GM23338 (cell line): ENCODE data around the gene GALNT1. TPM values are rescaled to one million over a fixed set of nuclear protein-coding genes. Genes with fewer than 3 reads are reported as not detected.

Experiments used
- ATAC-seq: fragments of 200-7000 bp; cut with Tn5 transposase; 3 replicates; pipeline ENCODE4 v1.9.1; 2020
- DNase-seq: peaks from one replicate; pipeline ENCODE4 v3.0.0-alpha.2; 2015; ENCODE audit warnings: low spot score
- H2AFZ ChIP-seq: fragments of 200-600 bp; sonication (generic); 2 replicates; pipeline ENCODE4 v1.8.0; 2016; ENCODE audit warnings: antibody characterized with exemption, mild to moderate bottlenecking, moderate library complexity
- H3F3A ChIP-seq: fragments of 200-600 bp; sonication (generic); replicated peaks from 2 replicates; pipeline ENCODE4 v1.8.0; 2017; ENCODE audit warnings: antibody characterized with exemption, mixed run types, low read depth
- H3K27ac ChIP-seq: fragments of 200-600 bp; sonication (generic); 2 replicates; pipeline ENCODE4 v1.6.1; 2016; ENCODE audit warnings: low read depth
- H3K27me3 ChIP-seq: fragments of 200-600 bp; sonication (generic); 2 replicates; pipeline ENCODE4 v1.8.0; 2016; ENCODE audit warnings: mild to moderate bottlenecking, mixed run types, moderate library complexity; ENCODE audit not compliant: insufficient read depth
- H3K36me3 ChIP-seq: fragments of 200-600 bp; sonication (generic); 2 replicates; pipeline ENCODE4 v1.8.0; 2016; ENCODE audit warnings: mild to moderate bottlenecking; ENCODE audit not compliant: insufficient read depth
- H3K4me1 ChIP-seq: fragments of 200-600 bp; sonication (generic); 2 replicates; pipeline ENCODE4 v1.8.0; 2016; ENCODE audit warnings: mild to moderate bottlenecking, moderate library complexity; ENCODE audit not compliant: insufficient read depth
- H3K4me2 ChIP-seq: fragments of 200-600 bp; sonication (generic); 2 replicates; pipeline ENCODE4 v1.7.1; 2017; ENCODE audit warnings: mixed run types
- H3K4me3 ChIP-seq: fragments of 200-600 bp; sonication (generic); 2 replicates; pipeline ENCODE4 v1.6.1; 2016; ENCODE audit warnings: mixed run types
- H3K79me2 ChIP-seq: fragments of 200-600 bp; sonication (generic); replicated peaks from 2 replicates; pipeline ENCODE4 v1.8.0; 2017; ENCODE audit warnings: mild to moderate bottlenecking; ENCODE audit not compliant: insufficient read depth
- H3K9me2 ChIP-seq: fragments of 200-600 bp; sonication (generic); 2 replicates; pipeline ENCODE4 v1.8.0; 2017; ENCODE audit not compliant: insufficient read depth
- H4K20me1 ChIP-seq: fragments of 200-600 bp; sonication (generic); replicated peaks from 2 replicates; pipeline ENCODE4 v1.8.0; 2017; ENCODE audit warnings: mild to moderate bottlenecking; ENCODE audit not compliant: insufficient read depth
- H3K27ac Mint-ChIP-seq: 2 replicates; pipeline ENCODE4 v1.8.0; 2020; ENCODE audit warnings: inconsistent platforms, mild to moderate bottlenecking, moderate library complexity, mixed read lengths
- H3K27me3 Mint-ChIP-seq: 3 replicates; pipeline ENCODE4 v1.8.0; 2022; ENCODE audit warnings: low read depth, mild to moderate bottlenecking, moderate library complexity, mixed read lengths, inconsistent platforms; ENCODE audit not compliant: insufficient read depth, poor library complexity
- H3K36me3 Mint-ChIP-seq: 3 replicates; pipeline ENCODE4 v1.8.0; 2021; ENCODE audit warnings: low read depth, mild to moderate bottlenecking, inconsistent platforms, moderate library complexity, mixed read lengths
- H3K4me1 Mint-ChIP-seq: 3 replicates; pipeline ENCODE4 v1.8.0; 2020; ENCODE audit warnings: mild to moderate bottlenecking, inconsistent platforms, mixed read lengths
- H3K4me3 Mint-ChIP-seq: 3 replicates; pipeline ENCODE4 v1.8.0; 2021; ENCODE audit warnings: moderate library complexity, mild to moderate bottlenecking, inconsistent platforms, mixed read lengths
- H3K9me3 Mint-ChIP-seq: 3 replicates; pipeline ENCODE4 v1.8.0; 2020; ENCODE audit warnings: moderate library complexity, mild to moderate bottlenecking, inconsistent platforms, mixed read lengths
- CREB1 ChIP-seq: fragments of 250-450 bp; sonication (Bioruptor Pico); IDR thresholded peaks from 2 replicates; pipeline ENCODE4 v1.5.0; 2020; ENCODE audit warnings: low read depth, mild to moderate bottlenecking, moderate library complexity
- EZH2 ChIP-seq: fragments of 200-600 bp; sonication (generic); IDR thresholded peaks from one replicate; pipeline ENCODE4 v1.8.0; 2017; ENCODE audit warnings: antibody characterized with exemption, mild to moderate bottlenecking, low read depth; ENCODE audit not compliant: unreplicated experiment
- EZH2phosphoT487 ChIP-seq: fragments of 200-600 bp; sonication (generic); IDR thresholded peaks from one replicate; pipeline ENCODE4 v1.8.1; 2018; ENCODE audit warnings: antibody characterized with exemption; ENCODE audit not compliant: unreplicated experiment
- JUNB ChIP-seq: IDR thresholded peaks from one replicate; pipeline ENCODE4 v1.6.1; 2016; ENCODE audit warnings: antibody characterized with exemption; ENCODE audit not compliant: unreplicated experiment
- NANOG ChIP-seq: IDR thresholded peaks from 2 replicates; pipeline ENCODE4 v1.6.1; 2016; ENCODE audit warnings: antibody characterized with exemption, borderline replicate concordance
- POLR2AphosphoS5 ChIP-seq: IDR thresholded peaks from 2 replicates; pipeline ENCODE4 v1.6.1; 2016; ENCODE audit warnings: antibody characterized with exemption, low read depth
- STAT1 ChIP-seq: IDR thresholded peaks from one replicate; pipeline ENCODE4 v1.6.1; 2016; ENCODE audit warnings: antibody characterized with exemption; ENCODE audit not compliant: unreplicated experiment
- ZNF114 ChIP-seq: fragments of 250-450 bp; sonication (Bioruptor Pico); IDR thresholded peaks from 2 replicates; pipeline ENCODE4 v1.5.0; 2020; ENCODE audit warnings: mild to moderate bottlenecking, moderate library complexity
- ZNF331 ChIP-seq: fragments of 250-450 bp; sonication (Bioruptor Pico); IDR thresholded peaks from 2 replicates; pipeline ENCODE4 v1.5.0; 2020; ENCODE audit warnings: low read depth, mild to moderate bottlenecking, moderate library complexity
- polyA plus RNA-seq: library from polyadenylated mRNA; unstranded; fragments of >200 nt; fragmentation: Nextera tagmentation; extraction: Ambion mirVana; gene quantifications from 2 replicates; pipeline ENCODE4 v1.2.1, GENCODE V29; 2016
- total RNA-seq: library from RNA; depleted of rRNA; stranded (reverse); fragments of >200 nt; shearing (Covaris generic); gene quantifications from 2 replicates; pipeline ENCODE4 v1.2.3, GENCODE V29; 2014
- TF ChIP-seq, protein P1 (sequence below): fragments of 250-450 bp; sonication (Bioruptor Pico); IDR thresholded peaks from 2 replicates; pipeline ENCODE4 v1.5.0; 2020; ENCODE audit warnings: mild to moderate bottlenecking, moderate library complexity
- TF ChIP-seq, protein P2 (sequence below), 2 experiments: fragments of 200-600 bp in 1 of 2; sonication (generic) in 1 of 2; conservative IDR thresholded peaks; 2 replicates each; pipeline versions ENCODE4 v1.5.1 to v1.6.1; 2016 to 2017; ENCODE audit warnings: antibody characterized with exemption in 2 of 2, low read depth in 2 of 2, mild to moderate bottlenecking in 2 of 2, moderate library complexity in 1 of 2
- TF ChIP-seq, protein P3 (sequence below): IDR thresholded peaks from 2 replicates; pipeline ENCODE4 v1.6.1; 2016; ENCODE audit warnings: antibody characterized with exemption
- TF ChIP-seq, protein P4 (sequence below): IDR thresholded peaks from one replicate; pipeline ENCODE4 v1.6.1; 2018; ENCODE audit warnings: antibody characterized with exemption; ENCODE audit not compliant: unreplicated experiment

The GALNT1 gene
- total and polyA plus RNA-seq, 2 experiments from 2014 or later: 37.4 to 60.8 TPM

DNA sequence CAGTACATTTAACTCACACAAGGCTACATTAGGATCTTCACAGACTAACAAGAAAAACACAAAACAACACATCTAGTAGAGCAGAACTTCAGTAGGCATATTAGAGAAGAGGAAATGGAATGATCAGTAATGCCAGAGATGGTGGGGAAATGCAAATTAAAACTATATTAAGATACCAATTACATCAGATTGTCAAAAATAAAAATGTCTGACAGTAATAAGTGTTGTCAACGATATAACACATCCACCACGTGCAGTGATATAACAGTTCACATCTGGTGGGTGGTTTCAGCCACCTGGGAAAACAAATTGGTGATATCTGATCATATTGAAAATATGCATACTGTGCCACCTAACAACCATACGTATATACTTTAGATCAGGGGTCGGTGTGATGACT is 59.9 kb downstream of the GALNT1 start:
- TF ChIP-seq EZH2: no peak
- TF ChIP-seq STAT1: no peak
- no peak for TF ChIP-seq CREB1 (CRISPR knock-in tag)
- TF ChIP-seq, protein P1, sequence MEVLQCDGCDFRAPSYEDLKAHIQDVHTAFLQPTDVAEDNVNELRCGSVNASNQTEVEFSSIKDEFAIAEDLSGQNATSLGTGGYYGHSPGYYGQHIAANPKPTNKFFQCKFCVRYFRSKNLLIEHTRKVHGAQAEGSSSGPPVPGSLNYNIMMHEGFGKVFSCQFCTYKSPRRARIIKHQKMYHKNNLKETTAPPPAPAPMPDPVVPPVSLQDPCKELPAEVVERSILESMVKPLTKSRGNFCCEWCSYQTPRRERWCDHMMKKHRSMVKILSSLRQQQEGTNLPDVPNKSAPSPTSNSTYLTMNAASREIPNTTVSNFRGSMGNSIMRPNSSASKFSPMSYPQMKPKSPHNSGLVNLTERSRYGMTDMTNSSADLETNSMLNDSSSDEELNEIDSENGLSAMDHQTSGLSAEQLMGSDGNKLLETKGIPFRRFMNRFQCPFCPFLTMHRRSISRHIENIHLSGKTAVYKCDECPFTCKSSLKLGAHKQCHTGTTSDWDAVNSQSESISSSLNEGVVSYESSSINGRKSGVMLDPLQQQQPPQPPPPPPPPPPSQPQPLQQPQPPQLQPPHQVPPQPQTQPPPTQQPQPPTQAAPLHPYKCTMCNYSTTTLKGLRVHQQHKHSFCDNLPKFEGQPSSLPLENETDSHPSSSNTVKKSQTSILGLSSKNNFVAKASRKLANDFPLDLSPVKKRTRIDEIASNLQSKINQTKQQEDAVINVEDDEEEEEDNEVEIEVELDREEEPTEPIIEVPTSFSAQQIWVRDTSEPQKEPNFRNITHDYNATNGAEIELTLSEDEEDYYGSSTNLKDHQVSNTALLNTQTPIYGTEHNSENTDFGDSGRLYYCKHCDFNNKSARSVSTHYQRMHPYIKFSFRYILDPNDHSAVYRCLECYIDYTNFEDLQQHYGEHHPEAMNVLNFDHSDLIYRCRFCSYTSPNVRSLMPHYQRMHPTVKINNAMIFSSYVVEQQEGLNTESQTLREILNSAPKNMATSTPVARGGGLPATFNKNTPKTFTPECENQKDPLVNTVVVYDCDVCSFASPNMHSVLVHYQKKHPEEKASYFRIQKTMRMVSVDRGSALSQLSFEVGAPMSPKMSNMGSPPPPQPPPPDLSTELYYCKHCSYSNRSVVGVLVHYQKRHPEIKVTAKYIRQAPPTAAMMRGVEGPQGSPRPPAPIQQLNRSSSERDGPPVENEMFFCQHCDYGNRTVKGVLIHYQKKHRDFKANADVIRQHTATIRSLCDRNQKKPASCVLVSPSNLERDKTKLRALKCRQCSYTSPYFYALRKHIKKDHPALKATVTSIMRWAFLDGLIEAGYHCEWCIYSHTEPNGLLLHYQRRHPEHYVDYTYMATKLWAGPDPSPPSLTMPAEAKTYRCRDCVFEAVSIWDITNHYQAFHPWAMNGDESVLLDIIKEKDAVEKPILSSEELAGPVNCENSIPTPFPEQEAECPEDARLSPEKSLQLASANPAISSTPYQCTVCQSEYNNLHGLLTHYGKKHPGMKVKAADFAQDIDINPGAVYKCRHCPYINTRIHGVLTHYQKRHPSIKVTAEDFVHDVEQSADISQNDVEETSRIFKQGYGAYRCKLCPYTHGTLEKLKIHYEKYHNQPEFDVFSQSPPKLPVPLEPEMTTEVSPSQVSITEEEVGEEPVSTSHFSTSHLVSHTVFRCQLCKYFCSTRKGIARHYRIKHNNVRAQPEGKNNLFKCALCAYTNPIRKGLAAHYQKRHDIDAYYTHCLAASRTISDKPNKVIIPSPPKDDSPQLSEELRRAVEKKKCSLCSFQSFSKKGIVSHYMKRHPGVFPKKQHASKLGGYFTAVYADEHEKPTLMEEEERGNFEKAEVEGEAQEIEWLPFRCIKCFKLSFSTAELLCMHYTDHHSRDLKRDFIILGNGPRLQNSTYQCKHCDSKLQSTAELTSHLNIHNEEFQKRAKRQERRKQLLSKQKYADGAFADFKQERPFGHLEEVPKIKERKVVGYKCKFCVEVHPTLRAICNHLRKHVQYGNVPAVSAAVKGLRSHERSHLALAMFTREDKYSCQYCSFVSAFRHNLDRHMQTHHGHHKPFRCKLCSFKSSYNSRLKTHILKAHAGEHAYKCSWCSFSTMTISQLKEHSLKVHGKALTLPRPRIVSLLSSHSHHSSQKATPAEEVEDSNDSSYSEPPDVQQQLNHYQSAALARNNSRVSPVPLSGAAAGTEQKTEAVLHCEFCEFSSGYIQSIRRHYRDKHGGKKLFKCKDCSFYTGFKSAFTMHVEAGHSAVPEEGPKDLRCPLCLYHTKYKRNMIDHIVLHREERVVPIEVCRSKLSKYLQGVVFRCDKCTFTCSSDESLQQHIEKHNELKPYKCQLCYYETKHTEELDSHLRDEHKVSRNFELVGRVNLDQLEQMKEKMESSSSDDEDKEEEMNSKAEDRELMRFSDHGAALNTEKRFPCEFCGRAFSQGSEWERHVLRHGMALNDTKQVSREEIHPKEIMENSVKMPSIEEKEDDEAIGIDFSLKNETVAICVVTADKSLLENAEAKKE (CRISPR knock-in tag): no peak
- no peak for TF ChIP-seq ZNF331
- TF ChIP-seq ZNF114 (CRISPR knock-in tag): no peak
- no peak for TF ChIP-seq NANOG
- no peak for TF ChIP-seq JUNB
- no peak for TF ChIP-seq EZH2phosphoT487
- TF ChIP-seq, protein P2, sequence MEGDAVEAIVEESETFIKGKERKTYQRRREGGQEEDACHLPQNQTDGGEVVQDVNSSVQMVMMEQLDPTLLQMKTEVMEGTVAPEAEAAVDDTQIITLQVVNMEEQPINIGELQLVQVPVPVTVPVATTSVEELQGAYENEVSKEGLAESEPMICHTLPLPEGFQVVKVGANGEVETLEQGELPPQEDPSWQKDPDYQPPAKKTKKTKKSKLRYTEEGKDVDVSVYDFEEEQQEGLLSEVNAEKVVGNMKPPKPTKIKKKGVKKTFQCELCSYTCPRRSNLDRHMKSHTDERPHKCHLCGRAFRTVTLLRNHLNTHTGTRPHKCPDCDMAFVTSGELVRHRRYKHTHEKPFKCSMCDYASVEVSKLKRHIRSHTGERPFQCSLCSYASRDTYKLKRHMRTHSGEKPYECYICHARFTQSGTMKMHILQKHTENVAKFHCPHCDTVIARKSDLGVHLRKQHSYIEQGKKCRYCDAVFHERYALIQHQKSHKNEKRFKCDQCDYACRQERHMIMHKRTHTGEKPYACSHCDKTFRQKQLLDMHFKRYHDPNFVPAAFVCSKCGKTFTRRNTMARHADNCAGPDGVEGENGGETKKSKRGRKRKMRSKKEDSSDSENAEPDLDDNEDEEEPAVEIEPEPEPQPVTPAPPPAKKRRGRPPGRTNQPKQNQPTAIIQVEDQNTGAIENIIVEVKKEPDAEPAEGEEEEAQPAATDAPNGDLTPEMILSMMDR (conservative IDR thresholded peaks at IDR 0.05; ENCODE audit: low read depth in 2 of 2): no peak
- TF ChIP-seq, protein P3, sequence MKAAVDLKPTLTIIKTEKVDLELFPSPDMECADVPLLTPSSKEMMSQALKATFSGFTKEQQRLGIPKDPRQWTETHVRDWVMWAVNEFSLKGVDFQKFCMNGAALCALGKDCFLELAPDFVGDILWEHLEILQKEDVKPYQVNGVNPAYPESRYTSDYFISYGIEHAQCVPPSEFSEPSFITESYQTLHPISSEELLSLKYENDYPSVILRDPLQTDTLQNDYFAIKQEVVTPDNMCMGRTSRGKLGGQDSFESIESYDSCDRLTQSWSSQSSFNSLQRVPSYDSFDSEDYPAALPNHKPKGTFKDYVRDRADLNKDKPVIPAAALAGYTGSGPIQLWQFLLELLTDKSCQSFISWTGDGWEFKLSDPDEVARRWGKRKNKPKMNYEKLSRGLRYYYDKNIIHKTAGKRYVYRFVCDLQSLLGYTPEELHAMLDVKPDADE: no peak
- TF ChIP-seq, protein P4, sequence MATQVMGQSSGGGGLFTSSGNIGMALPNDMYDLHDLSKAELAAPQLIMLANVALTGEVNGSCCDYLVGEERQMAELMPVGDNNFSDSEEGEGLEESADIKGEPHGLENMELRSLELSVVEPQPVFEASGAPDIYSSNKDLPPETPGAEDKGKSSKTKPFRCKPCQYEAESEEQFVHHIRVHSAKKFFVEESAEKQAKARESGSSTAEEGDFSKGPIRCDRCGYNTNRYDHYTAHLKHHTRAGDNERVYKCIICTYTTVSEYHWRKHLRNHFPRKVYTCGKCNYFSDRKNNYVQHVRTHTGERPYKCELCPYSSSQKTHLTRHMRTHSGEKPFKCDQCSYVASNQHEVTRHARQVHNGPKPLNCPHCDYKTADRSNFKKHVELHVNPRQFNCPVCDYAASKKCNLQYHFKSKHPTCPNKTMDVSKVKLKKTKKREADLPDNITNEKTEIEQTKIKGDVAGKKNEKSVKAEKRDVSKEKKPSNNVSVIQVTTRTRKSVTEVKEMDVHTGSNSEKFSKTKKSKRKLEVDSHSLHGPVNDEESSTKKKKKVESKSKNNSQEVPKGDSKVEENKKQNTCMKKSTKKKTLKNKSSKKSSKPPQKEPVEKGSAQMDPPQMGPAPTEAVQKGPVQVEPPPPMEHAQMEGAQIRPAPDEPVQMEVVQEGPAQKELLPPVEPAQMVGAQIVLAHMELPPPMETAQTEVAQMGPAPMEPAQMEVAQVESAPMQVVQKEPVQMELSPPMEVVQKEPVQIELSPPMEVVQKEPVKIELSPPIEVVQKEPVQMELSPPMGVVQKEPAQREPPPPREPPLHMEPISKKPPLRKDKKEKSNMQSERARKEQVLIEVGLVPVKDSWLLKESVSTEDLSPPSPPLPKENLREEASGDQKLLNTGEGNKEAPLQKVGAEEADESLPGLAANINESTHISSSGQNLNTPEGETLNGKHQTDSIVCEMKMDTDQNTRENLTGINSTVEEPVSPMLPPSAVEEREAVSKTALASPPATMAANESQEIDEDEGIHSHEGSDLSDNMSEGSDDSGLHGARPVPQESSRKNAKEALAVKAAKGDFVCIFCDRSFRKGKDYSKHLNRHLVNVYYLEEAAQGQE: no peak
- no peak for TF ChIP-seq POLR2AphosphoS5
- Mint-ChIP-seq H3K9me3 (peaks cover 6% of the 10 kb centered on the region; the same call in 2 of the 3 replicates), H3K27me3 (peaks cover 2% of the 10 kb centered on the region), H3K4me1 (peaks cover 9% of the 10 kb centered on the region; the same call in 2 of the 3 replicates), H3K27ac (no peak overlapping the region), H3K36me3 (peaks cover 36% of the 10 kb centered on the region), H3K4me3 (no peak overlapping the region)
- Histone ChIP-seq H3K36me3 (no peaks in the 10 kb centered on the region; the same call in 1 of the 2 replicates), H3F3A (no peaks in the 10 kb centered on the region), H3K4me3 (no peak overlapping the region), H3K9me2 (no peaks in the 10 kb centered on the region), H3K4me1 (no peaks in the 10 kb centered on the region), H3K27me3 (no peaks in the 10 kb centered on the region), H3K27ac (no peak overlapping the region), H4K20me1 (no peaks in the 10 kb centered on the region), H3K4me2 (no peak overlapping the region), H3K79me2 (peaks cover 11% of the 10 kb centered on the region; the same call in 1 of the 2 replicates), H2AFZ (no peak overlapping the region)
- DNase-seq (no peak), ATAC-seq (no peak)
